ENCODE results near the gene SLBP.

The SLBP gene

DNA sequence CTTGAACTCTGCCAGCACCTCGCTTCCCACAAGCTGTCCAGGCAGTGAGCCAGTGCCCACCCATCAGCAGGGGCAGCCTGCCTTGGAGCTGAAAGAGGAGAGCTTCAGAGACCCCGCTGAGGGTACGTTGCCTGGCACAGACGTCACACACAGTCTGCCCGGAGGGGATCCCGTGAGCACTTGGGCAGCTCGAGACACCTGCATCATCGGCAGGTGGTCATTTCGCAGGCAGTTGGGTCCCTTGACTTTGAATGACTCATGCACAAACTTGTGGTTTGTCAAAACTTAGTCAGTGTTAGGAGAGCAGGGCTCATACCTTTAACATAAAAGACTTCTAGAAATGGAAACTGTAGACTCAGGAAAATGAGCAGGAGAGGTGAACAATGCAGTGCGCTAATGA is 19.1 kb upstream of the SLBP start:
- in situ Hi-C loops (cut with HindIII; ENCODE audit: low pct_ligation_motif_present, low pct_unique_long_range_greater_than_20kb, low sequenced_read_pairs), result no loop called here

DNA sequence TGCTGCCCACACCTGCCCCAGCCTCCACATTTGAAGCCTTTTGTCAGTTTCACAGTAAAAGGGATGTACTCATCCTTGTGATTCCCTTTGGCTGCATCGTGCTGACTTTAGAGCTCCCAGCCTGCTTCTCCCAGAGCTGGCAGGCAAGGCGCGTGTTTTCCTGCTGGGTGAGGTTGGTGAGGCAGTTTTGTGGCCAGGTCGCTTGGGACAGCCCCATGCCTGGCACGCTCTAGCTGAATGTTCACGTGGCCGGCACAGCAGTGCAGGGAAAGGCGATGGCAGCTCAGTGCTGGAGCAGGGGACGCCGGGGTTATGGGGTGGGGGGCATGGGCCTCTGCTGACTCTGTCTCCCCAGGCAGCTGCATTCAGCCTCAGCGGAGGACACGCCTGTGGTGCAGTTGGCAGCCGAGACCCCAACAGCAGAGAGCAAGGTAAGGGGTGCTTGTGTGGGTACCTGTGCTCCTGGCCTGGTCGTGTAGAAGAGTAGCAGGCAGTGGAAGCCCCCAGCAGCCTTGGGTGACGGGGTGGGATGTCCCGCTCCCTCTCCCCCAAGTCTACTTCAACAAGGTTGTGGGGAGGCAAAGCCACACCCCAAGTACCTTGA is 18.5 kb upstream of the SLBP start:
- in situ Hi-C loops (cut with HindIII; ENCODE audit: low pct_ligation_motif_present, low pct_unique_long_range_greater_than_20kb, low sequenced_read_pairs), result no loop called here

More for the DNA sequence above, 19.1 kb upstream of the SLBP start:
- DNase-seq, result peak; percentile 60

DNA sequence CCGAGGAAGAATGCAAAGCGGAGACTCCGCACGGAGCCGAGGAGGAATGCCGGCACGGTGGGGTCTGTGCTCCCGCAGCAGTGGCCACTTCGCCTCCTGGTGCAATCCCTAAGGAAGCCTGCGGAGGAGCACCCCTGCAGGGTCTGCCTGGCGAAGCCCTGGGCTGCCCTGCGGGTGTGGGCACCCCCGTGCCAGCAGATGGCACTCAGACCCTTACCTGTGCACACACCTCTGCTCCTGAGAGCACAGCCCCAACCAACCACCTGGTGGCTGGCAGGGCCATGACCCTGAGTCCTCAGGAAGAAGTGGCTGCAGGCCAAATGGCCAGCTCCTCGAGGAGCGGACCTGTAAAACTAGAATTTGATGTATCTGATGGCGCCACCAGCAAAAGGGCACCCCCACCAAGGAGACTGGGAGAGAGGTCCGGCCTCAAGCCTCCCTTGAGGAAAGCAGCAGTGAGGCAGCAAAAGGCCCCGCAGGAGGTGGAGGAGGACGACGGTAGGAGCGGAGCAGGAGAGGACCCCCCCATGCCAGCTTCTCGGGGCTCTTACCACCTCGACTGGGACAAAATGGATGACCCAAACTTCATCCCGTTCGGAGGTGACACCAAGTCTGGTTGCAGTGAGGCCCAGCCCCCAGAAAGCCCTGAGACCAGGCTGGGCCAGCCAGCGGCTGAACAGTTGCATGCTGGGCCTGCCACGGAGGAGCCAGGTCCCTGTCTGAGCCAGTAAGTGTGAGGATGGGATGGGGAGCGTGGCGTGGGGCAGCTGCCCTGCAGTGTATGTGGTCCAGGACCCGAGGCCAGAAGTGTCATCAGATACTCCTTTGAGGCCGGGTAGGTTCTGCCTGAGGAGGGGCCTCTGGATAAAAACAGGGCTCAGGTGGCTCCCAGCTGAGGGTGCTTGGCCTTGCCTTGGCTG is 16.2 kb upstream of the SLBP start:
- DNase-seq, result no peak
- in situ Hi-C loops (cut with HindIII; ENCODE audit: low pct_ligation_motif_present, low pct_unique_long_range_greater_than_20kb, low sequenced_read_pairs), result no loop called here

More for the DNA sequence above, 18.5 kb upstream of the SLBP start:
- DNase-seq, result no peak

DNA sequence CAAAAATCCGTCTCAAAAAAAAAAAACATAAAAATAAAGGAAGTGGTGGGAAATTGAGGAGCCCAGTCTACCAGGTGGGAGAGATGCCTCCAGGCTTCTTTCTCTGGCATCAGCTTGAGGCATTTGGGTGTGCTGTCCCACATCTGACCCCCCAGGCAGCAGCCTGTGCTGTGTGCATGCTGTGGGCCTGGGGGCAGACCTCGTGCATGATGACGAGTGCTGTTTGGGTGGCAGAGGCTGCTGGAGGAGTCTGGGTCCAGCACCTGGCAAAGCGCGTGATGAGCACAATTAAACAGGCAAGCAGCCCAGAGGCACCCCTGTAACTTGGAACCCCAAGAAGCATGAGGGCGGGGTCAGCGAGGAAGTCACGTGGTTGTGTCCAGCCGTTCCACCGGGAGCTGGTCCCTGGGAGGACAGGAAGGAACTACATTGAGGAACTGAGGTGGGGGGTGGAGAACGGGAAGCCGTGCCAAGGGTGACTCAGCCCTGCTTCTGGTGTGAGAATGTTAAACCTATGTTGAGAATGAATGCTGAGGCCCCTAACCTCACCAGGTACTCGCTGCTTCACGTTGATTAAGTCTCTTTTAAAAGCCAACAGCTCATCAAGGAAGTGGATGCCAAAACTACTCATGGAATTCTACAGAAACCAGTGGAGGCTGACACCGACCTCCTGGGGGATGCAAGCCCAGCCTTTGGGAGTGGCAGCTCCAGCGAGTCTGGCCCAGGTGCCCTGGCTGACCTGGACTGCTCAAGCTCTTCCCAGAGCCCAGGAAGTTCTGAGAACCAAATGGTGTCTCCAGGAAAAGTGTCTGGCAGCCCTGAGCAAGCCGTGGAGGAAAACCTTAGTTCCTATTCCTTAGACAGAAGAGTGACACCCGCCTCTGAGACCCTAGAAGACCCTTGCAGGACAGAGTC is 15.3 kb upstream of the SLBP start:
- DNase-seq, result peak; percentile 89

DNA sequence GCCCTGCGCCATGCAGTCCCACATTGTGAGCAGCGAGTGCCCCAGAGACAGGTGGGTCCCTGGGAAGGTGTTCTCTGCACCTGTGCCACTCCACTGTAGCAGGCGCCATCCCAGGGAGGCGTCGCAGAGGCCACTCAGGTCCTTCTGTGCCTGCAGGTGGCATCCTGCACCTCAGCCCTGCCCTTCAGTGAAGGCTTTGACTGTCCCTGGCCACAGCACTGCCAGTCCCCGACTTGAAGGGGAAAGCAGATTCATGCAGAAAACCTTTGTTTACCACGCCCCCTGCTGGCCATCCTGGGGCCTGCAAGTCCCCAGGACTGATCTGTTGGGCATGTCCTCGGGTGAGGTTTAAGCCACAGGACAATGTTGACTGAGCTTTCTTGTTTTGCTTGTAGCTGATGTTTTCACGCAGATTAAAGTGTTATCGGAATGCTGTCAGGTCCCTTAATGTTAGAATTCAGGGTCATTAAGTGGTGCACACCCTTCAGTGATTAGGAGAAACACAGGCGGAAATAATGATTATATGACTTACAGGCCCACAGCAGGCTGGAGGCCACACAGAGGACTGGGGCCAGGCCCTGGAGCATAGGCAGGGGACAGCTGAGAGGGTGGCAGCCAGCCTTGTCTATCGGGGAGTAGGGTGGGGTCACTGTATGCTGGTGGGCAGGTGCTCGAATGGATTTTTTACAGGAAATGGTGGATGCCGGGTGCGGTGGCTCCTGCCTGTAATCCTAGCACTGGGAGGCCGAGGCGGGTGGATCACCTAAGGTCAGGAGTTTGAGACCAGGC is 14.2 kb upstream of the SLBP start:
- DNase-seq, result peak; percentile 80
- in situ Hi-C loops (cut with HindIII; ENCODE audit: low pct_ligation_motif_present, low pct_unique_long_range_greater_than_20kb, low sequenced_read_pairs), result no loop called here

More for the DNA sequence above, 15.3 kb upstream of the SLBP start:
- in situ Hi-C loops (cut with HindIII; ENCODE audit: low pct_ligation_motif_present, low pct_unique_long_range_greater_than_20kb, low sequenced_read_pairs), result no loop called here

DNA sequence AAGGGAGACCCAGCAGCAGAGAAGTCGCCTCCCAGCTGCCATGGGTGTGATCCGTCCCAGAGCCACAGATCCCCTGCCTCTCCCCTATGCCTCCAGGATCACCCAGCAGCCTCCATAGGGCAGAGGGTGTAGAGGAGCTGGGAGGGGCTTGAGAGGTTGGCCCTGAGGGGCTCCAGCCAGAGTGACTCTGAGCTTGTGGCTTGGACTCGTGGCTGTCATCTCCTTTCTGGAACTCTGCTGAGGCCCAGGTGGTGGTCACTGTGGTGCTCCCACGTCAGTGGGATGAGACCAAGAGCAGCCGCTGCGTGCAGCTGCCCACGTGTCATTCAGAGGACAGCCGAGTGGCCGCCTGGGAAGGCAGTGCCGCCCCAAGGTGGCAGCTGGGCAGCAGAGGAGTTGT is 13.4 kb upstream of the SLBP start:
- in situ Hi-C loops (cut with HindIII; ENCODE audit: low pct_ligation_motif_present, low pct_unique_long_range_greater_than_20kb, low sequenced_read_pairs), result no loop called here

DNA sequence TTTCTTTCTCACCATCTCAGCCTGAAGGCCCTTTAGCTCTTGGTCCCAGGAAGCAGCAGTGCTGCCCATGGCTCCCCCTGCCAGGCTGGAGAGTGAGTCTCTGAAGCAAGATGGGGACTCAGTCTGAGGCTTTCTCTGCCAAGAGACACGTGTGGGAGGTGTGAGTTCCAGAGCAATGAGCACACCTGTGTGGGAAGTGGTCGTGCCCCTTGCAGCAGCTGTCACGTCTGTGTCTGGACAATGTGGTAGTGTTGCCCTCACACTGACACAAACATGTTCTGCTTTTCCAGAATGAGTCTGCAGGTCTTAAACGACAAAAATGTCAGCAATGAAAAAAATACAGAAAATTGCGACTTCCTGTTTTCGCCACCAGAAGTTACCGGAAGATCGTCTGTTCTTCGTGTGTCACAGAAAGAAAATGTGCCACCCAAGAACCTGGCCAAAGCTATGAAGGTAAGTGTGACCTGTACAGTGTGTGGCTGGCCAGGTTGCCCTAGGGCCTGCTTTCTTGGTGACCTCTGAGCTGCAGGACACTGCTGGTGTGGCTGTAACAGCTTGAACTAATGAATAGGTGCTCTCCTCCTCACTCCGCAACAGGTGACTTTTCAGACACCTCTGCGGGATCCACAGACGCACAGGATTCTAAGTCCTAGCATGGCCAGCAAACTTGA is 11.1 kb upstream of the SLBP start:
- in situ Hi-C loops (cut with HindIII; ENCODE audit: low pct_ligation_motif_present, low pct_unique_long_range_greater_than_20kb, low sequenced_read_pairs), result no loop called here
- DNase-seq, result no peak

More for the DNA sequence above, 13.4 kb upstream of the SLBP start:
- DNase-seq, result no peak

DNA sequence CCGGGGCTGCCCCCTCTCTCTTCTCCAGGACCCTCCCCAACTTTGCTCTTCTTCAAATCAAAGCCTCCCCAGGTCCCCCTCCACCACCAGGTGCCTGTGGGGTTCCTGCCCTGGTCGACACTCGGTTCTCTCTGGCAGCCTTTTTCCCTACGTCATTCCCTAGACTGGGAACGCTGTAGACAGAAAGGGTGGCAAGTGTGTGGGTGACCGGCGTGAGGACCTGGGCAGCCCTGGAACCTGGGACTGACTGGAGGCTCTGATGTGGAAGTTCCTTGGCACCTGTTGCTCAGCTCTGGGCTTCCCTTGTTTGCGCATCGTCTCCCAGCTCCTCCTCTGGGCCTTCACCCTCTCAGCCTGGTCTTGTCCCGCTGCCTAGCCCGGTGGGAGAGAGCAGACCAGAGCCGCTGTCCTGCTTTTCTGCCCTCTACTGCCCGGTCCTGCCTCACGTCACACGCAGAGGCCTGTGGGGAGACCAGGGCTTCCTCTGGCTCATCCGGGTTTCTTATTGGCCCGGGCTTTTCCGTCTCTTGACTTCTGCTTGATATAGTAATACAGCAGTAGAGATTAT is 10.5 kb upstream of the SLBP start:
- DNase-seq, result no peak
- in situ Hi-C loops (cut with HindIII; ENCODE audit: low pct_ligation_motif_present, low pct_unique_long_range_greater_than_20kb, low sequenced_read_pairs), result no loop called here

DNA sequence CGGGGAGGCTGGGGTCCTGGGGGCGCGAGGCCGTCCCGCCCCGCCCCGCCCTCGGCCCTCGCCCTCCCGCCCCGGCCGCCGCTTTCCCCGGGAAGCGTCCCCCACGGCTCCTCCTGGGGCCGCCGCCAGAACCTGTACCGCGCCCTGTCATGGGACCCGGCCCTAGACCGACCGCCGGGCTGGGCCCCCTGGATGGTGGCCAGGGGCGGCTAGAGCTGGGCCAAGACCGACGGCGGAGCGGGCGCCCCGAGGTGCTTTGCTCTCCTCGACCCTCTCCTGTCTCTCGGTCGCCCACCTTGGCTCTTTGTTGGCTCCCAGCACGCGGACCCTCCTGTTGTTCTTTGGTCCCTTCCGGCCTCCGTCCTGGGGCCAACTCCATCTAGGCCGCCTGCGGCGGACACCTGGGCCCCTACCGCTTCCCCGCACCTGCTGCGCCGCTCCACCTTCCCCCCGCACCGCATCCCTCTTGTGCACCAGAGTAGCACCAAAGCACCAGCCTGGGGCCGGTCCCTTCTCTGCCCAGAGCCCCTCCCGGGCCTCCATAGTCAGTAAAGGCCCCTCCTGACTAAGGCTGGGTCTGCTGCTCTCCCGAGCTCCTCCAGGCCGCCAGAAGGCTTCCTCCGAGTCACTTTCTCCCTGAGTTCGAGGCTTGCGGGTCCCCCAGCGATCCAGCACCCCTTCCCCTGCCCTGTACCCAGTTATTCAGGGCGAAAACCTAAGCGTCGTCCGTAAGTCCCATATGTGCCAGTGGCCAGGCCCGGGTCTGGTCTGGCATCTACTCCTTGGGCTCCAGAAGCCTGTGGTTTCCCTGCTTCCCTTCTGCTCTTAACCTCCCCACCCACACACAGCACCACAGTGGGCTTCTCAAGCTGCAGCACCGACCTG is 9.8 kb upstream of the SLBP start:
- no peak for DNase-seq
- in situ Hi-C loops (cut with HindIII; ENCODE audit: low pct_ligation_motif_present, low pct_unique_long_range_greater_than_20kb, low sequenced_read_pairs), result no loop called here

DNA sequence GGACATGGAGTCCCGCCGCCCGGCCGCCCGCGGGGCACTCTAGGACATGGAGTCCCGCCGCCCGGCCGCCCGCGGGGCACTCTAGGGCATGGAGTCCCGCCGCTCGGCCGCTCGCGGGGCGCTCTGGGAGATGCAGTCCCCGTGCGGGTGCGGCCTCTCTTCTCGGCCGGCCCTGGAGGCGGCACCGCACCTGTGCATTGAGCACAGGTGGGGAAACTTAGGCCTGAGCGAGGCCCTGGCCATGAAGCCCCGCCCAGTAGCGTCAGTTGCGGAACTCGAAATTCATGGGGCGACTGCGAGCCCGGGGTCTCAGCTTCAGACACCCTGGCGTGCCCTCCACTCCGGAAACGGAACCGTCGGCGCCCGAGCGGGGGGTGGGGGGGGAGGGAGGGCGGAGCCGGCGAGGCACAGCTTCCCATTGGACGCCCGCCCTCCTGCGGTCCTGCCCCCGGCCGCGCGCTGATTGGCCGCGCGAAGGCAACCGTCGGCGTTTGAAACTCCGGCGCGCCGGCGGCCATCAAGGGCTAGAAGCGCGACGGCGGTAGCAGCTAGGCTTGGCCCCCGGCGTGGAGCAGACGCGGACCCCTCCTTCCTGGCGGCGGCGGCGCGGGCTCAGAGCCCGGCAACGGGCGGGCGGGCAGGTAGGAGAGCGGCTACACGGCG is 9.0 kb upstream of the SLBP start, which contains the start of the genes TACC3 and TMEM129:
TACC3 (plus strand) TSS at position 519 of the 663 bp plus-strand sequence. CDS start 1,901 bp downstream, outside the sequence.
TMEM129 (minus strand) TSS at position 321 of the 663 bp plus-strand sequence. CDS start 486 bp downstream, outside the sequence.
- in situ Hi-C loops (cut with HindIII; ENCODE audit: low pct_ligation_motif_present, low pct_unique_long_range_greater_than_20kb, low sequenced_read_pairs), result no loop called here
- peak; percentile 85 for DNase-seq

DNA sequence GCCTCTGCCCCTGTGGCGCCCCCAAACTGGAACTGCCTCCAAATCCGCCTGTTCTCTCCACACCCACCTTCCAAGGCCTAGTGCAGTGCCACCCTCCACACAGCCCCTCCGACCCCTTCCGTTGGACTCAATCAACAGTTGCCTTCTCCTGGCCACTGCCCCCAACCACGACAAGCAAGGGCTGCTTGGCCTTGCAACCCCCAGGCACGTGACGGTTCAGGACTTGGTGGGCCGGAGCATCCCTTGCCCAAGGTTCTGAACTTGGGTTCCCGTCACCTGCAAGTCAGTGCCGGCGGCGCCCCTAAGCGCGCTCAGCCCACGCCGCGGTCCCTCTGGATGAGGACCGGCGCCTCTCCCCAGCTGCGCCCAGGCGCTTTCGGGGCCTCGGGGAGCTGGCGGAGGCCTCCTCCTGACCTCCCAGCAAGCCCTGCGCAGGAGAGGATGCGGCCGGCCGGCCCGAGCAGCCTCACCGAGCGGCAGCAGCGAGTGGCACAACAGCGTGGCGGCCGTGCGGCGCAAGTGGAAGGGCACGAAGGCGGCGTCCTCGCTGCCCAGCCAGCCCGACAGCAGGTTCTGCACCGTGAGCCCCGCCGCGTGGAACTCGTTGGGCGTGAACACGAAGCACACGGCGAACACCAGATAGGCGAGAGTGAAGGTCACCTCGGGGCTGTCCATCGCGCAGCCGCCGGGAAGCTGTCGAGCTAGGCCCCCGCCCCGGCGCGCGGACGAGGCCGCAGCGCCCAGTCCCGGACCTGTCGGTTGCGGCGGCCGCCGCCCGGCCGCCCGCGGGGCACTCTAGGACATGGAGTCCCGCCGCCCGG is 8.3 kb upstream of the SLBP start:
- DNase-seq, result peak; percentile 39
- in situ Hi-C loops (cut with HindIII; ENCODE audit: low pct_ligation_motif_present, low pct_unique_long_range_greater_than_20kb, low sequenced_read_pairs), result no loop called here

DNA sequence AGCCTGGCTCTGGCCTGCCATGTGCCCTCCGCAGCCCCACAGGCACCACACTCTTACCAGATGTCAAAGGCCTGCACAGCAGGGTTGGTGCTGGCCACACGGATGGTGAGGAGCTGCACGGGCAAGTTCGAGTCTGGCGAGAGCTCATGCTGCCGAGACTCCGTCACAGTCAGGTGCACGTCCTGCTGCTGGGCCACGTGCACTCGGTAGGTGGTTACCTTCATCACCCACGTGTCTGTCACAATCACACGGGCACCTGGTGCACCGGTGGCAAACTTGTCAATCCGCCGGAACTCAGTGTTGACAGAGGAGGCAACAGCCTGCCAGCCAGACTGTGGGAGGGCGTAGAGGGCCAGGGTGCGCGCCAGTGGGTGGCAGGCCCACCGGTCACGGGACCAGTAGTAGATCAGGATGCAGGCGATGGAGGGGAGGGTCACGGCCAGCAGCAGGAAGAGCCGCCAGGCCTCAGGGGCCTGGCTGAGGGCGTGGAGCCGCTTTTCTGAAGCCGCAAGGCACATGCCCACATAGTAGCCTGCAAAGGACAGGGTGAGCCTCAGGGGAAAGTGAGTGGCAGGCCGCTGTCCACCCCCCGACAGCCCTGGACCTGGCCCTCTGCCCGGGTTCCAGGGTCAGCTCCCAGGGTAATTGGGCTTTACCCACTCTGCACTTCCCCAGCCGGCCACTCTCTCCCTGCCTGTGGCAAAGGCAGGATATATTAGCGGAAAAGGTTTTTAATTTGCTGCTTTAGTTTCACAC is 6.2 kb upstream of the SLBP start:
- no peak for DNase-seq
- in situ Hi-C loops (cut with HindIII; ENCODE audit: low pct_ligation_motif_present, low pct_unique_long_range_greater_than_20kb, low sequenced_read_pairs), result no loop called here

DNA sequence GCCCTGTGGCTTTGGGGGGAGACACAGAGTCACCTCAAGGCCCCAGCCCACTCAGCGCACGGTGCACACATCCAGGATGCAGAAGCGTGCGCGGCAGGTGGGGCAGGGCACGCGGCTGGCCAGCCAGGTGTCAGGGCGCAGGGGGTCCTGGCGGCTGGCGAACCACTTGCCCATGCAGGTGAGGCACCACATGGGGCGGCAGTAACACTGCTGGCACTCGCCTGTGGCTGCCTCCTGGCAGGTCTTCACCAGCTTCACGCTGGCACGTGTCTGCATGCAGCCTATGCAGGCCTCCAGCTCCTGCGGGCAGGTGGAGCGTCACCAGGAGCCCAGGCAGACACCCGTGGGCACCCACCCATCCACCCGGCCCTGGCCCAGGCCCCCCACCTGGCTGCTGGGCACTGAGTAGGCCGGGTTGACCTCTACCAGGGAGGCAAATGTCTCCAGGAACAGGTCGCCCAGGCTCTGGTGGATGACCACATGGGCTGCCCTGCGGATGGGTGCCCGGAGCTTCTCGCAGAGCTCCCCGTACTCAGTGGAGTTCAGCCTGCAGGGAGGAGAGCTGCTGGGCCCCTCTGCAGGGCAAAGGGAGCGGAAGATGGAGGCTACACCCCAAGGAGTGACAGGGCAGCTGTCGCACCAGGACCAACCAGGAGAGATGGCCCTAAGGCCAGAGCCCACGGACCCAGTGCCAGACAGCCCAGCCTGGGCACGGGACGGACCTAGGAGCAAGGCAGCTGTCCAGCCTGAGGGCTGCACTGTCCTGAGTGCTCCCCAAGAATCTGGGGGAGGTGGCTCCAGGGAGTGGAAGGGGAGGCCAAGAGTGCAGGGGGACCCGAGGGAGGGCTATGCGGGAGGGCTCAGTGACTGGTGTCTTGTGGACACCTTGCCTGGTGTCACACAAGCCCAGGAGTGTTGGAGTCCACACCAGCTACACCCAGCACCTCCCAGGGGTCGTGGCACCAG is 5.3 kb upstream of the SLBP start:
- DNase-seq, result no peak

More for the DNA sequence above, 5.3 kb upstream of the SLBP start:
- in situ Hi-C loops (cut with HindIII; ENCODE audit: low pct_ligation_motif_present, low pct_unique_long_range_greater_than_20kb, low sequenced_read_pairs), result no loop called here
